Activated naive CD8-positive, alpha-beta T cell treated with anti-CD3 and anti-CD28 coated beads for 36 hours (primary cell): ENCODE results near the gene CFAP77. TPM values are rescaled to one million over a fixed set of nuclear protein-coding genes. Genes with fewer than 3 reads are reported as not detected.
"Not testable (repeated sequence)": the region's sequence is repeated elsewhere in the genome, so short reads cannot be mapped to it uniquely, and the experiment has no call there.

Experiments used
- DNase-seq: peaks from one replicate; pipeline ENCODE4 v3.0.0; 2021
- H3K27ac Mint-ChIP-seq: one replicate; pipeline ENCODE4 v1.8.0; 2022; ENCODE audit warnings: mild to moderate bottlenecking, moderate library complexity, mixed read lengths
- H3K27me3 Mint-ChIP-seq: one replicate; pipeline ENCODE4 v1.8.0; 2022; ENCODE audit warnings: mild to moderate bottlenecking, mixed read lengths
- H3K36me3 Mint-ChIP-seq: one replicate; pipeline ENCODE4 v1.8.0; 2021; ENCODE audit warnings: mild to moderate bottlenecking, mixed read lengths
- H3K4me1 Mint-ChIP-seq: one replicate; pipeline ENCODE4 v1.8.0; 2021; ENCODE audit warnings: mixed read lengths
- H3K4me3 Mint-ChIP-seq: one replicate; pipeline ENCODE4 v1.8.0; 2022; ENCODE audit warnings: mild to moderate bottlenecking, moderate library complexity, mixed read lengths
- H3K9me3 Mint-ChIP-seq: one replicate; pipeline ENCODE4 v1.8.0; 2022; ENCODE audit warnings: mixed read lengths
- total RNA-seq, 2 experiments: library from RNA; stranded (reverse); gene quantifications; one replicate each; pipeline ENCODE4 v1.2.3, GENCODE V29; 2021

CFAP77 gene
- total RNA-seq, 2 experiments from 2014 or later, result not detected

GRCh38 chr9:132562306-132562573, 152.2 kb downstream of the CFAP77 start:
- DNase-seq, result no peak
- Mint-ChIP-seq H3K4me3 (no peak overlapping the region), H3K27ac (no peak overlapping the region), H3K36me3 (peaks cover 6% of the 10 kb centered on the region), H3K4me1 (no peaks in the 10 kb centered on the region), H3K9me3 (peaks cover 6% of the 10 kb centered on the region), H3K27me3 (peaks cover 44% of the 10 kb centered on the region)

GRCh38 chr9:132564526-132564925, 154.5 kb downstream of the CFAP77 start:
- H3K27me3 Mint-ChIP-seq, result peaks cover 32% of the 10 kb centered on the region
- H3K9me3 Mint-ChIP-seq, result peaks cover 3% of the 10 kb centered on the region
- no peaks in the 10 kb centered on the region for H3K4me1 Mint-ChIP-seq
- peaks cover 3% of the 10 kb centered on the region for H3K36me3 Mint-ChIP-seq
- DNase-seq, result no peak
- no peak overlapping the region for H3K27ac Mint-ChIP-seq
- no peak overlapping the region for H3K4me3 Mint-ChIP-seq

GRCh38 chr9:132568787-132569186, 158.8 kb downstream of the CFAP77 start:
- not testable (repeated sequence) for H3K9me3 Mint-ChIP-seq, H3K36me3 Mint-ChIP-seq, DNase-seq, H3K4me1 Mint-ChIP-seq, H3K4me3 Mint-ChIP-seq, H3K27ac Mint-ChIP-seq
- H3K27me3 Mint-ChIP-seq, result peaks cover 25% of the 10 kb centered on the region

GRCh38 chr9:132571806-132572600, 162.0 kb downstream of the CFAP77 start:
- H3K36me3 Mint-ChIP-seq, result no peaks in the 10 kb centered on the region
- no peak overlapping the region for H3K27ac Mint-ChIP-seq
- no peaks in the 10 kb centered on the region for H3K9me3 Mint-ChIP-seq
- no peak overlapping the region for H3K4me3 Mint-ChIP-seq
- peaks cover 44% of the 10 kb centered on the region for H3K27me3 Mint-ChIP-seq
- DNase-seq, result no peak
- no peaks in the 10 kb centered on the region for H3K4me1 Mint-ChIP-seq

GRCh38 chr9:132572921-132573320, 162.9 kb downstream of the CFAP77 start:
- H3K4me3 Mint-ChIP-seq, result no peak overlapping the region
- H3K27me3 Mint-ChIP-seq, result peaks cover 53% of the 10 kb centered on the region
- H3K36me3 Mint-ChIP-seq, result no peaks in the 10 kb centered on the region
- no peak overlapping the region for H3K27ac Mint-ChIP-seq
- no peak for DNase-seq
- no peaks in the 10 kb centered on the region for H3K9me3 Mint-ChIP-seq
- H3K4me1 Mint-ChIP-seq, result no peaks in the 10 kb centered on the region

- no peaks in the 10 kb centered on the region for H3K9me3 Mint-ChIP-seq
- no peaks in the 10 kb centered on the region for H3K36me3 Mint-ChIP-seq
- DNase-seq, result peak; percentile 58
- no peak overlapping the region for H3K4me3 Mint-ChIP-seq
- no peaks in the 10 kb centered on the region for H3K4me1 Mint-ChIP-seq
- H3K27me3 Mint-ChIP-seq, result peaks cover 75% of the 10 kb centered on the region
- H3K27ac Mint-ChIP-seq, result no peak overlapping the region
These were observed 165.1 kb downstream of the CFAP77 start for GRCh38 chr9:132575005-132575609.

GRCh38 chr9:132575811-132576210, 165.8 kb downstream of the CFAP77 start:
- H3K27me3 Mint-ChIP-seq, result peaks cover 80% of the 10 kb centered on the region
- H3K9me3 Mint-ChIP-seq, result no peaks in the 10 kb centered on the region
- no peak overlapping the region for H3K4me3 Mint-ChIP-seq
- H3K4me1 Mint-ChIP-seq, result no peaks in the 10 kb centered on the region
- H3K36me3 Mint-ChIP-seq, result no peaks in the 10 kb centered on the region
- H3K27ac Mint-ChIP-seq, result no peak overlapping the region
- DNase-seq, result no peak

- H3K27ac Mint-ChIP-seq, result no peak overlapping the region
- H3K36me3 Mint-ChIP-seq, result no peaks in the 10 kb centered on the region
- H3K9me3 Mint-ChIP-seq, result no peaks in the 10 kb centered on the region
- no peak overlapping the region for H3K4me3 Mint-ChIP-seq
- H3K4me1 Mint-ChIP-seq, result peaks cover 7% of the 10 kb centered on the region
- no peak for DNase-seq
- H3K27me3 Mint-ChIP-seq, result peaks cover 88% of the 10 kb centered on the region
These were observed 167.1 kb downstream of the CFAP77 start for GRCh38 chr9:132577119-132577518.

GRCh38 chr9:132578367-132578932, 168.4 kb downstream of the CFAP77 start:
- Mint-ChIP-seq H3K36me3 (no peaks in the 10 kb centered on the region), H3K9me3 (no peaks in the 10 kb centered on the region), H3K4me1 (peaks cover 7% of the 10 kb centered on the region)

GRCh38 chr9:132579427-132579798, 169.4 kb downstream of the CFAP77 start:
- H3K4me1 Mint-ChIP-seq, result peaks cover 7% of the 10 kb centered on the region
- H3K36me3 Mint-ChIP-seq, result no peaks in the 10 kb centered on the region
- peaks cover 94% of the 10 kb centered on the region for H3K27me3 Mint-ChIP-seq
- no peaks in the 10 kb centered on the region for H3K9me3 Mint-ChIP-seq
- DNase-seq, result no peak
- no peak overlapping the region for H3K4me3 Mint-ChIP-seq
- no peak overlapping the region for H3K27ac Mint-ChIP-seq

More at GRCh38 chr9:132578367-132578932, 168.4 kb downstream of the CFAP77 start:
- DNase-seq, result no peak
- no peak overlapping the region for H3K4me3 Mint-ChIP-seq
- H3K27me3 Mint-ChIP-seq, result peaks cover 91% of the 10 kb centered on the region
- H3K27ac Mint-ChIP-seq, result no peak overlapping the region

- H3K27ac Mint-ChIP-seq, result peak within 1 kb of the TSS; percentile 46
- no peaks in the 10 kb centered on the region for H3K36me3 Mint-ChIP-seq
- H3K27me3 Mint-ChIP-seq, result peaks cover 98% of the 10 kb centered on the region
- no peaks in the 10 kb centered on the region for H3K9me3 Mint-ChIP-seq
- DNase-seq, result no peak
- H3K4me1 Mint-ChIP-seq, result peaks cover 15% of the 10 kb centered on the region
- peak within 1 kb of the TSS; percentile 71 for H3K4me3 Mint-ChIP-seq
These were observed 172.3 kb downstream of the CFAP77 start, which contains the start of gene BARHL1 for GRCh38 chr9:132582276-132582785. TSS of gene BARHL1 (plus strand) at chr9:132582606. CDS start at chr9:132582798, 192 bp downstream.

GRCh38 chr9:132582786-132583583, 173.0 kb downstream of the CFAP77 start:
- Mint-ChIP-seq H3K4me3 (no peak overlapping the region), H3K27ac (no peak overlapping the region), H3K4me1 (peaks cover 15% of the 10 kb centered on the region), H3K9me3 (no peaks in the 10 kb centered on the region), H3K27me3 (peaks cover 98% of the 10 kb centered on the region), H3K36me3 (no peaks in the 10 kb centered on the region)
- no peak for DNase-seq

- Mint-ChIP-seq H3K36me3 (no peaks in the 10 kb centered on the region), H3K4me3 (no peak overlapping the region), H3K9me3 (no peaks in the 10 kb centered on the region), H3K4me1 (peaks cover 15% of the 10 kb centered on the region), H3K27ac (no peak overlapping the region), H3K27me3 (peaks cover 98% of the 10 kb centered on the region)
- no peak for DNase-seq
These were observed 173.7 kb downstream of the CFAP77 start for GRCh38 chr9:132583584-132584304.
